Activated CD8-positive, alpha-beta memory T cell treated with anti-CD3 and anti-CD28 coated beads for 4 hours (primary cell): ENCODE results near the gene SEMA3A.

Experiments
- DNase-seq, 2 donors: peaks; one replicate each; pipeline ENCODE4 v3.0.0-alpha.2; 2020; ENCODE audit warnings: low read depth in 2 of 2

Gene SEMA3A

DNA sequence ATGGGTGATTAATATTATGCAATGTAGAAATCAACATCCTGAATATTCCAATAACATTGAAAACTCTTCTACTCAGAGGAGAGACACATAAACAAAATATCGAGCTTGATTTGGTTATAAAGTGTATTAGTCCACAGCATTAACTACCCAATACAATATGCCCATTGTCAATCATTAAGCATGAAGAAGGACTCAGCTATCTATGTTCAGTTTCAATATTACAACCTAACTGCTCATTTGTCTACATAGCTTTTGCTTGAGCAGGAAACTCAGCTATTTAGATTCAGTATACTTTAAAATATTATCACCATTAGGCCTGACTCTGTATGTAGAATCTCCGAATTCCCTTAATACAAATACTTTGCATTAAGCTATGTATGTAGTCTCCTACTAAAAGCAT is 262.6 kb downstream of the SEMA3A start:
- no peak for DNase-seq

DNA sequence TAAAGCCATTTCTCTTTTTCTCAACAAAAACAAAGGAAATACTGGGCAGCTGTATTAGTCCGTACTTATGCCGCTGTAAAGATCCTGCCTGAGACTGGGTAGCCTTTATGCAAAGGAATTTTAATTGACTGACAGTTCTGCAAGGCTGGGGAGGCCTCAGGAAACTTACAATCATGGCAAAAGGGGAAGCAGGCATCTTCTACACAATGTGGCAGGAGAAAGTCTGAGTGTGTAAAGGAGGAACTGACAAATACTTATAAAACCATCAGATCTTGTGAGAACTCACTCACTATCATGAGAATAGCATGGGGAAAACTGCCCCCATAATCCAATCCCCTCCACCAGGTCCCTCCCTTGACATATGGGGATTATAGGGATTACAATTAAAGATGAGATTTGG is 264.3 kb downstream of the SEMA3A start:
- DNase-seq: no peak

GRCh38 chr7:83925860-83926259 is 268.7 kb downstream of the SEMA3A start:
- DNase-seq: no peak

DNA sequence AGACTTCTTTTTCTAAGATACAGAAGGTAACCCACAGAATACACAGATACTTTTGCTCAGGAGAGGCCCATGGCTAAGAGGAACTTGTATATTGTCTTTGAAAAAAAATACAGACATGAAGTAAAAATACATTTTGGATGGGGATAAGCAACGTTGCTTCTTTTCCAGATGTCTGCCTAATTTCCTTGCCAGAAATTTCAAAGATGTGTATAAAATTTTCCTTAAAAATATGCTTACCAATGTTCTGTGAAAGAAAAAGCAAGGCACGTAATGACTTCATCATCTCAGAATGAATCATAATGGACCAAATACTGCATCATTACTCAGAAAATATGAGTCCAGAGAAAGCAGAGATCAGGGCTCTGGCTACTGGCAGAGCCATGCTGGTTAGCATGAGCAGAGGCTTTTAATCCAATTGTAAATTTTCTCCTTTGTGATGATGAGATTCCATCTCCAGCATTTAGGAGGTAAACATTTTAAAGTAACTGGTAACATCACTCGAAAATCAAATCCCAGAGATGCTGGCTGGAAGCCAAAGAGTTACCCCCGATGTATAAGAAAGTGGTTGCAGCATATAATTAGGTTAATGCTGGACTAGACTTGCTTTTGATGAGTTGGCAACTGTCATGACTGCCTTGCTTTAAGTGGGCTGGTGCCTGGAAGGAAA is 272.5 kb downstream of the SEMA3A start:
- DNase-seq: no peak

GRCh38 chr7:83921271-83921940 is 273.2 kb downstream of the SEMA3A start:
- no peak for DNase-seq

DNA sequence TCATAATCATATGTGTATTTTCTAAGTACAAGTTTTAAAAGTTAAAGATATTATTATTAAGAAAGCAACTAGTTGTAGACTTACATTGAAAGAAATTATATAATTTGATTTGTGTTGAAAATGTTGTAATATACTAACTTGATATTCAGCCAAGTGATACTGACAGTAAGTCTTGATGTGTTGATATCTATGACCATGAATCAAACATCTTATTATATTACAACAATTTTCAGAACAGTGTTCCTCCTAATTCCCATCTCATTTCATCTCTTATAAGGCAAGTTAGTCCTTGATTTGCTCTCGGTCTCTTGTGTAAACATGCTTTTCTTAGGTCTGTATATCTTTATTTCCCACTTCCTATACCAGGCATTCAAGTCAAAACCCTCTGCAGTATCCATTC is 276.4 kb downstream of the SEMA3A start:
- no peak for DNase-seq

GRCh38 chr7:83913174-83913573 is 281.4 kb downstream of the SEMA3A start:
- no peak for DNase-seq

DNA sequence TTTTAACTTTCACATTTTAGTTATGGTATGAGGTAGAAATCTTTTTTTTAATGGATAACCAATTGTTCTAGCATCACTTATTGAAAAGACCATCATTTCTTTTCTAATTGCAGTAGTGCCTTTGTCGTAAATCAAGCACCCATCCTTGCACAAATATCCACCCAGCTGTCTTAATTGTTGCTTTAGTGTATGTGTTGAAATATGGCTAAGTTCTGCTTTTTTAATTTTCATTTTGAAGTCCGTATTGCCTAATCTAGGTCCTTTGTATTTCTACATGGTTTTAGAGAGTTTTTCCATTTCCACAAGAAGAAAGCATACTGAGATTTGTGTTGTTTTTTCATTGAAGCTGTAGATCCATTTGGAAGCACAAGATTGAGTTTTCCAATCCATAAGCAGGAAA is 286.1 kb downstream of the SEMA3A start:
- no peak for DNase-seq
